GM12878 (cell line): ENCODE results near the gene KBTBD2. TPM values are rescaled to one million over a fixed set of nuclear protein-coding genes. Genes with fewer than 3 reads are reported as not detected.

ENCODE experiments used
- RCOR1 ChIP-seq: conservative IDR thresholded peaks from 2 replicates; pipeline ENCODE4 v1.6.1; 2012; ENCODE audit warnings: low read depth, low read length, improper control_type of control experiment
- polyA plus RNA-seq, 11 experiments: library from polyadenylated mRNA; depleted of rRNA in 4 of 11; unstranded in 6 of 11; stranded (reverse) in 5 of 11; fragments of >200 nt; fragmentation: Nextera tagmentation in 4 of 11; fragmentation: Illumina TruSeq in 1 of 11; extraction: Ambion mirVana in 4 of 11; extraction: Trizol in 1 of 11; gene quantifications; 1 replicate in 1 of 11; 2 replicates in 10 of 11; pipeline versions ENCODE4 v1.2.1 to v1.2.3, GENCODE V29; 2011 to 2016; ENCODE audit warnings: inconsistent platforms in 2 of 11, missing spikeins in 2 of 11, low read depth in 1 of 11
- total RNA-seq, 4 experiments: library from RNA; depleted of rRNA in 3 of 4; stranded (reverse); fragments of >200 nt in 3 of 4; fragmentation: Illumina TruSeq in 1 of 4; extraction: Trizol in 1 of 4; gene quantifications; 2 replicates each; pipeline versions ENCODE4 v1.2.1 to v1.2.3, GENCODE V29; 2013 to 2021
- TF ChIP-seq, protein P1 (sequence below): IDR thresholded peaks from 2 replicates; pipeline ENCODE4 v1.6.1; 2011; ENCODE audit warnings: borderline replicate concordance, low read depth, mild to moderate bottlenecking, moderate library complexity, mixed read lengths, low read length; ENCODE audit not compliant: insufficient read depth; ENCODE audit errors: extremely low read length
- TF ChIP-seq, protein P2 (sequence below): fragments of 450-650 bp; IDR thresholded peaks from 2 replicates; pipeline ENCODE4 v1.6.1; 2017; ENCODE audit warnings: borderline replicate concordance
- TF ChIP-seq, protein P3 (sequence below): fragments of 450-650 bp; IDR thresholded peaks from 2 replicates; pipeline ENCODE4 v1.6.1; 2017; ENCODE audit warnings: mild to moderate bottlenecking, moderate library complexity

Gene KBTBD2
- total and polyA plus RNA-seq, 10 of the 15 experiments (the other 5 are each of a cell fraction or from before 2014, with no cell fraction given), result 8.1 to 22.3 (median 16.2) TPM

DNA sequence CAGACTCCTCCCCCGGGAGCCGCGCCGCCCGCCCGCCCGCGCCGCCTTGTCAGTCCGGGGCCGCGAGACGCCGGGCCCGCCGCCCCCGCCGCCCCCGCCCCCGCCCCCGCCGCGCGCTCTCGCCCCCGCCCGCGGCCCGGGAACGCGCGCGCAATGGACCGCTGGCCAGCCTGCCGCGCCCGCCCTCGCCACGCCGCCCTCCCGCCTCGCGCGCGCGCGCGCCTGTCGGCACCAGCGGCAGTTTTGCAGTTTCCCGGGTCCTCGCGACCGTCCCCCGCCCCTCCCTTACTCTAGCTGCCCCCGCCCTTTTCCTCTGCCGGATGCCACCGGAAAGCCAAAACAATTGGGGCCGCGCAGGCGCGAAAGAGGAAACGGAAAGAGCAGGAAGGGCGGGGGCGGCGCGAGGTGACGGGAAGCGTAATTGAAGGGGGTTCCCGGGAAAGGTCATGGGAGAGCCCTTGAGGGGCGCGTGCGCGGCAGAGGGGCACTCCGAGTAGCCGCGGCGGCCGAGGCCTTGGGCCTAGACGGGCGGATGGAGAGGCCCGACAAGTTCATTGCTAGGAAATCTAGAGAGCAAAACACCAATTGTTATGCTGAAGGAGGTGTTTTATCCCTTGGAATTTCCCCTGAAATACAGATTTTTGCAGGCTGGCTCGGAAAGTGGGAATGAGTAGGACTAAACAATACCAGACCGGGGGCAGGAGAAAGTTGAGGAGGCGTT is 400 bp upstream of the KBTBD2 start (continued):
- TF ChIP-seq, protein P1, sequence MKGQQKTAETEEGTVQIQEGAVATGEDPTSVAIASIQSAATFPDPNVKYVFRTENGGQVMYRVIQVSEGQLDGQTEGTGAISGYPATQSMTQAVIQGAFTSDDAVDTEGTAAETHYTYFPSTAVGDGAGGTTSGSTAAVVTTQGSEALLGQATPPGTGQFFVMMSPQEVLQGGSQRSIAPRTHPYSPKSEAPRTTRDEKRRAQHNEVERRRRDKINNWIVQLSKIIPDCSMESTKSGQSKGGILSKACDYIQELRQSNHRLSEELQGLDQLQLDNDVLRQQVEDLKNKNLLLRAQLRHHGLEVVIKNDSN, result no peak
- TF ChIP-seq, protein P2, sequence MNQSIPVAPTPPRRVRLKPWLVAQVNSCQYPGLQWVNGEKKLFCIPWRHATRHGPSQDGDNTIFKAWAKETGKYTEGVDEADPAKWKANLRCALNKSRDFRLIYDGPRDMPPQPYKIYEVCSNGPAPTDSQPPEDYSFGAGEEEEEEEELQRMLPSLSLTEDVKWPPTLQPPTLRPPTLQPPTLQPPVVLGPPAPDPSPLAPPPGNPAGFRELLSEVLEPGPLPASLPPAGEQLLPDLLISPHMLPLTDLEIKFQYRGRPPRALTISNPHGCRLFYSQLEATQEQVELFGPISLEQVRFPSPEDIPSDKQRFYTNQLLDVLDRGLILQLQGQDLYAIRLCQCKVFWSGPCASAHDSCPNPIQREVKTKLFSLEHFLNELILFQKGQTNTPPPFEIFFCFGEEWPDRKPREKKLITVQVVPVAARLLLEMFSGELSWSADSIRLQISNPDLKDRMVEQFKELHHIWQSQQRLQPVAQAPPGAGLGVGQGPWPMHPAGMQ, result no peak
- TF ChIP-seq, protein P3, sequence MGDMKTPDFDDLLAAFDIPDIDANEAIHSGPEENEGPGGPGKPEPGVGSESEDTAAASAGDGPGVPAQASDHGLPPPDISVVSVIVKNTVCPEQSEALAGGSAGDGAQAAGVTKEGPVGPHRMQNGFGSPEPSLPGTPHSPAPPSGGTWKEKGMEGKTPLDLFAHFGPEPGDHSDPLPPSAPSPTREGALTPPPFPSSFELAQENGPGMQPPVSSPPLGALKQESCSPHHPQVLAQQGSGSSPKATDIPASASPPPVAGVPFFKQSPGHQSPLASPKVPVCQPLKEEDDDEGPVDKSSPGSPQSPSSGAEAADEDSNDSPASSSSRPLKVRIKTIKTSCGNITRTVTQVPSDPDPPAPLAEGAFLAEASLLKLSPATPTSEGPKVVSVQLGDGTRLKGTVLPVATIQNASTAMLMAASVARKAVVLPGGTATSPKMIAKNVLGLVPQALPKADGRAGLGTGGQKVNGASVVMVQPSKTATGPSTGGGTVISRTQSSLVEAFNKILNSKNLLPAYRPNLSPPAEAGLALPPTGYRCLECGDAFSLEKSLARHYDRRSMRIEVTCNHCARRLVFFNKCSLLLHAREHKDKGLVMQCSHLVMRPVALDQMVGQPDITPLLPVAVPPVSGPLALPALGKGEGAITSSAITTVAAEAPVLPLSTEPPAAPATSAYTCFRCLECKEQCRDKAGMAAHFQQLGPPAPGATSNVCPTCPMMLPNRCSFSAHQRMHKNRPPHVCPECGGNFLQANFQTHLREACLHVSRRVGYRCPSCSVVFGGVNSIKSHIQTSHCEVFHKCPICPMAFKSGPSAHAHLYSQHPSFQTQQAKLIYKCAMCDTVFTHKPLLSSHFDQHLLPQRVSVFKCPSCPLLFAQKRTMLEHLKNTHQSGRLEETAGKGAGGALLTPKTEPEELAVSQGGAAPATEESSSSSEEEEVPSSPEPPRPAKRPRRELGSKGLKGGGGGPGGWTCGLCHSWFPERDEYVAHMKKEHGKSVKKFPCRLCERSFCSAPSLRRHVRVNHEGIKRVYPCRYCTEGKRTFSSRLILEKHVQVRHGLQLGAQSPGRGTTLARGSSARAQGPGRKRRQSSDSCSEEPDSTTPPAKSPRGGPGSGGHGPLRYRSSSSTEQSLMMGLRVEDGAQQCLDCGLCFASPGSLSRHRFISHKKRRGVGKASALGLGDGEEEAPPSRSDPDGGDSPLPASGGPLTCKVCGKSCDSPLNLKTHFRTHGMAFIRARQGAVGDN, result peak; percentile 89
- no peak for TF ChIP-seq RCOR1
